ENCODE data around the gene WNK4.
"Not testable (repeated sequence)": the region's sequence is repeated elsewhere in the genome, so short reads cannot be mapped to it uniquely, and the experiment has no call there.

The WNK4 gene

GRCh38 chr17:42760652-42761581, 19.5 kb upstream of the WNK4 start, which contains the start of gene RAMP2:
Gene RAMP2, plus strand, starts transcription at chr17:42761227. Its CDS starts 35 bp downstream, at chr17:42761262.
- TF ChIP-seq, protein P1, sequence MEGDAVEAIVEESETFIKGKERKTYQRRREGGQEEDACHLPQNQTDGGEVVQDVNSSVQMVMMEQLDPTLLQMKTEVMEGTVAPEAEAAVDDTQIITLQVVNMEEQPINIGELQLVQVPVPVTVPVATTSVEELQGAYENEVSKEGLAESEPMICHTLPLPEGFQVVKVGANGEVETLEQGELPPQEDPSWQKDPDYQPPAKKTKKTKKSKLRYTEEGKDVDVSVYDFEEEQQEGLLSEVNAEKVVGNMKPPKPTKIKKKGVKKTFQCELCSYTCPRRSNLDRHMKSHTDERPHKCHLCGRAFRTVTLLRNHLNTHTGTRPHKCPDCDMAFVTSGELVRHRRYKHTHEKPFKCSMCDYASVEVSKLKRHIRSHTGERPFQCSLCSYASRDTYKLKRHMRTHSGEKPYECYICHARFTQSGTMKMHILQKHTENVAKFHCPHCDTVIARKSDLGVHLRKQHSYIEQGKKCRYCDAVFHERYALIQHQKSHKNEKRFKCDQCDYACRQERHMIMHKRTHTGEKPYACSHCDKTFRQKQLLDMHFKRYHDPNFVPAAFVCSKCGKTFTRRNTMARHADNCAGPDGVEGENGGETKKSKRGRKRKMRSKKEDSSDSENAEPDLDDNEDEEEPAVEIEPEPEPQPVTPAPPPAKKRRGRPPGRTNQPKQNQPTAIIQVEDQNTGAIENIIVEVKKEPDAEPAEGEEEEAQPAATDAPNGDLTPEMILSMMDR (IDR thresholded peaks at IDR 0.05; ENCODE audit: low read depth, low read length), result no peak
- DNase-seq (ENCODE audit: extremely low read depth, low read depth), result no peak

DNA sequence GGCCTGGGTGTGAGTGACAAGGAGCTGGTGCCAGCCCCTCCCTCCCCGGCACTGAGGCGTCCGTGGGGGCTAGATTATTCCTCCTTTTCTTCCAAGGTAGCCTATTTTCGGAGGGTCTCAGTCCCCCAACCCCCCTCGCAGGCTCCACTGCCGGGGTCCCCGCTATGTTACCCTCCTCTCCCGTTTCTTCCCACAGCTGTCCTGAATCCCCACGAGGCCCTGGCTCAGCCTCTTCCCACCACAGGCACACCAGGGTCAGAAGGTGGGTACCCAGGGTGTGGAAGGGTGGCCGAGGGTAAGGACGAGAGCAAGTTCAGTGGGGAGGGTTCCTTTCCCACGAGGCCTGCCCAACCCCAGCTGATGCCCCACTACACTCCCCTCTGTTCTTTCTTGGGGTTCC, 18.8 kb upstream of the WNK4 start:
- DNase-seq (ENCODE audit: extremely low read depth, low read depth), result no peak
- TF ChIP-seq, protein P1 (IDR thresholded peaks at IDR 0.05; ENCODE audit: low read depth, low read length), result no peak

- no peak for DNase-seq (ENCODE audit: extremely low read depth, low read depth)
- TF ChIP-seq, protein P1 (IDR thresholded peaks at IDR 0.05; ENCODE audit: low read depth, low read length), result no peak
Observed at GRCh38 chr17:42766124-42766523, 14.3 kb upstream of the WNK4 start.

GRCh38 chr17:42767512-42767911, 12.9 kb upstream of the WNK4 start:
- TF ChIP-seq, protein P1 (IDR thresholded peaks at IDR 0.05; ENCODE audit: low read depth, low read length), result no peak
- DNase-seq (ENCODE audit: extremely low read depth, low read depth), result no peak

- DNase-seq (ENCODE audit: extremely low read depth, low read depth), result not testable (repeated sequence)
Observed at GRCh38 chr17:42768006-42768405, 12.4 kb upstream of the WNK4 start.

- DNase-seq (ENCODE audit: extremely low read depth, low read depth), result not testable (repeated sequence)
Observed at GRCh38 chr17:42769964-42770363, 10.4 kb upstream of the WNK4 start.

DNA sequence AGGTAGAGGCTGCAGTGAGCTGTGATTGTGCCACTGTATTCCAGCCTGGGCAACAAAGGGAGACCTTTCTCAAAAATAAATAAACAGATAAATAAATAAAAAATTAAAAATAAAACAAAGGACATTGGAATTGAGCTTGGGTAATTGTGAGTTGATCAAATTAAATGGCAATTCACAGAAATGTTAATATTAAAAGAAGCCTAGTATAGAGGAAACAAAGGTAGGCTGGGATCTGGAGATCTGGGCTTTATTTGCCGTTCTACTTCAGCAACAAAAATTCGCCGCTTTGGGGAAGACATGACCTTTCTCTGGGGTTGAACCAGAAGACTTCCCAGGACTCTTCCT, 7.5 kb upstream of the WNK4 start:
- TF ChIP-seq, protein P1 (IDR thresholded peaks at IDR 0.05; ENCODE audit: low read depth, low read length), result no peak
- no peak for DNase-seq (ENCODE audit: extremely low read depth, low read depth)

GRCh38 chr17:42773290-42774035, 6.9 kb upstream of the WNK4 start, which contains the start of gene VPS25:
Gene VPS25, plus strand, starts transcription at chr17:42773449. Its CDS starts 27 bp downstream, at chr17:42773476.
- peak; percentile 64 for DNase-seq (ENCODE audit: extremely low read depth, low read depth)
- TF ChIP-seq, protein P1 (IDR thresholded peaks at IDR 0.05; ENCODE audit: low read depth, low read length), result peak; percentile 36

All from AG09319 (cell line).